NK-92 treated with Interleukin-12 subunit alpha and Interleukin-12 subunit beta, amount 100 ng/mL, for 24 hours (cell line): ENCODE results near the gene GRIK4.

Experiments used
- DNase-seq: peaks from one replicate; lab custom pipeline; 2025; lab: John Stamatoyannopoulos, UW

The GRIK4 gene

GRCh38 chr11:120635136-120635810, 123.7 kb downstream of the GRIK4 start:
- no peak for DNase-seq

GRCh38 chr11:120637131-120637530, 125.6 kb downstream of the GRIK4 start:
- DNase-seq: no peak

- no peak for DNase-seq
Measured at GRCh38 chr11:120642196-120642894, 130.8 kb downstream of the GRIK4 start.

GRCh38 chr11:120643284-120643683, 131.7 kb downstream of the GRIK4 start:
- no peak for DNase-seq

- DNase-seq: no peak
Measured at GRCh38 chr11:120645639-120646038, 134.1 kb downstream of the GRIK4 start.

GRCh38 chr11:120646206-120646605, 134.7 kb downstream of the GRIK4 start:
- DNase-seq: no peak

- no peak for DNase-seq
Measured at GRCh38 chr11:120647681-120648080, 136.1 kb downstream of the GRIK4 start.

- no peak for DNase-seq
Measured at GRCh38 chr11:120648771-120649170, 137.2 kb downstream of the GRIK4 start.

GRCh38 chr11:120649316-120649715, 137.8 kb downstream of the GRIK4 start:
- DNase-seq: no peak

- DNase-seq: no peak
Measured at GRCh38 chr11:120651396-120651795, 139.8 kb downstream of the GRIK4 start.

- no peak for DNase-seq
Measured at GRCh38 chr11:120651836-120652235, 140.3 kb downstream of the GRIK4 start.

- DNase-seq: no peak
Measured at GRCh38 chr11:120652705-120653335, 141.3 kb downstream of the GRIK4 start.

- DNase-seq: no peak
Measured at GRCh38 chr11:120655589-120655988, 144.0 kb downstream of the GRIK4 start.

- no peak for DNase-seq
Measured at GRCh38 chr11:120657306-120658070, 145.9 kb downstream of the GRIK4 start.

- no peak for DNase-seq
Measured at GRCh38 chr11:120658071-120658423, 146.5 kb downstream of the GRIK4 start.

- DNase-seq: no peak
Measured at GRCh38 chr11:120659076-120659475, 147.5 kb downstream of the GRIK4 start.

GRCh38 chr11:120660024-120660565, 148.5 kb downstream of the GRIK4 start:
- DNase-seq: no peak

GRCh38 chr11:120662071-120662676, 150.6 kb downstream of the GRIK4 start:
- DNase-seq: no peak

- DNase-seq: no peak
Measured at GRCh38 chr11:120663142-120663541, 151.6 kb downstream of the GRIK4 start.

GRCh38 chr11:120666121-120666639, 154.6 kb downstream of the GRIK4 start:
- no peak for DNase-seq

GRCh38 chr11:120667281-120667680, 155.7 kb downstream of the GRIK4 start:
- no peak for DNase-seq

GRCh38 chr11:120667934-120668333, 156.4 kb downstream of the GRIK4 start:
- no peak for DNase-seq
